Measurements from ENCODE around the gene ATP5PB.

GRCh38 chr1:111404588-111404987 lies 44.7 kb upstream of the ATP5PB start:
- TF ChIP-seq, protein P1, sequence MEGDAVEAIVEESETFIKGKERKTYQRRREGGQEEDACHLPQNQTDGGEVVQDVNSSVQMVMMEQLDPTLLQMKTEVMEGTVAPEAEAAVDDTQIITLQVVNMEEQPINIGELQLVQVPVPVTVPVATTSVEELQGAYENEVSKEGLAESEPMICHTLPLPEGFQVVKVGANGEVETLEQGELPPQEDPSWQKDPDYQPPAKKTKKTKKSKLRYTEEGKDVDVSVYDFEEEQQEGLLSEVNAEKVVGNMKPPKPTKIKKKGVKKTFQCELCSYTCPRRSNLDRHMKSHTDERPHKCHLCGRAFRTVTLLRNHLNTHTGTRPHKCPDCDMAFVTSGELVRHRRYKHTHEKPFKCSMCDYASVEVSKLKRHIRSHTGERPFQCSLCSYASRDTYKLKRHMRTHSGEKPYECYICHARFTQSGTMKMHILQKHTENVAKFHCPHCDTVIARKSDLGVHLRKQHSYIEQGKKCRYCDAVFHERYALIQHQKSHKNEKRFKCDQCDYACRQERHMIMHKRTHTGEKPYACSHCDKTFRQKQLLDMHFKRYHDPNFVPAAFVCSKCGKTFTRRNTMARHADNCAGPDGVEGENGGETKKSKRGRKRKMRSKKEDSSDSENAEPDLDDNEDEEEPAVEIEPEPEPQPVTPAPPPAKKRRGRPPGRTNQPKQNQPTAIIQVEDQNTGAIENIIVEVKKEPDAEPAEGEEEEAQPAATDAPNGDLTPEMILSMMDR (IDR thresholded peaks at IDR 0.05; ENCODE audit: low read length): no peak
- TF ChIP-seq EZH2 (optimal IDR thresholded peaks at IDR 0.05; ENCODE audit: low read depth, low read length) (no peak), EZH2phosphoT487 (IDR thresholded peaks at IDR 0.05; ENCODE audit: low read length) (no peak)
